COR-L47 (cell line): ENCODE measurements around the gene MAMLD1.
"Not testable (repeated sequence)": the region's sequence is repeated elsewhere in the genome, so short reads cannot be mapped to it uniquely, and the experiment has no call there.

ENCODE experiments used
- DNase-seq: peaks from one replicate; lab custom pipeline; 2025; lab: John Stamatoyannopoulos, UW

Gene MAMLD1

DNA sequence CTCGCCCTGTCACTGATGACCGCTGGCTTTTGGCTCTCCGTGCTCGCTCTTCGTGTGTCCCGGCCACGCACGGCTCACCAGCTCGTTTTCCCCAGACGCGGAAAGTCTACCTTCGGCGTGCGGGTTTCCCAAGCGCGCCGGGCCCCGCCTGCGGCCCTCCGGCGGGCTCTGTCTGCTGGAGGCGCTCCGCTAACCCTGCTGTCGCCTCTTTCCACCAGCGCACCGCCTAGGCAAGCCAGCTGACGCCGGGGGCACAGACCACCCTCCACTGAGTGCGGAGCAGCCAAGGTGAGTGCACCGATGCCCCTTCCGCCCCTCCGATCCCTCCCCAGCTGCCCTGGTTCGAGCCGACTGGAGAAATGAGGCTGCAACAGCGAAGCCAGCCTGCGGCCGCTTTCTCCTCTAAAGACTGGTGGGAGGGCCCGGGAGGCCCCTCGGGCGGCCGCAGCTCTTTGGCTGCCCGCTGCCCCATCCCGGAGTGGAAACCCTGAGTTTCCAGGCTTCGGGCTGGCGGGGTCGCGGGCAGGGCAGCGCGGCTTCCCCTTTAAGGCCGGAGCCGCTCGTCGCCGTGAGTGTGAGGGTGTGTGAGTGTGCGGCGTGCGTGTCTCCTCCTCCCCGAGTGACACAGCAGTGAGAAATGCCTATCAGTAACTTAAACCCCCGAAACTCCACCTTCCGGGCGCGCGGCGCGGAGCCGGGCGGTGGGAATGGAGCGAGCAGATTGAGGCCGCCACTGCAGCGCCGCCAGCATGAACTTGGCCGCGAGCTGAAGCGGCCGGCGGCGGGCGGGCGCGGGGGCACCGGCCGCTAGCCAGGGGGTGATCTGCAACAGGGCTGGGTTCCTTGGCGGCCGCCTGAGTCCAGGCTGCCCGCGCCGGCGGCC lies at the start of gene MAMLD1:
Gene MAMLD1 (plus strand): TSS at position 719 of the 883 bp plus-strand sequence. CDS start 82,200 bp downstream, outside the sequence.
- DNase-seq: no peak

GRCh38 chrX:150313514-150313913 lies 49.6 kb upstream of the MAMLD1 start:
- DNase-seq: no peak

- no peak for DNase-seq
Observed at GRCh38 chrX:150314186-150314585, 48.9 kb upstream of the MAMLD1 start.

DNA sequence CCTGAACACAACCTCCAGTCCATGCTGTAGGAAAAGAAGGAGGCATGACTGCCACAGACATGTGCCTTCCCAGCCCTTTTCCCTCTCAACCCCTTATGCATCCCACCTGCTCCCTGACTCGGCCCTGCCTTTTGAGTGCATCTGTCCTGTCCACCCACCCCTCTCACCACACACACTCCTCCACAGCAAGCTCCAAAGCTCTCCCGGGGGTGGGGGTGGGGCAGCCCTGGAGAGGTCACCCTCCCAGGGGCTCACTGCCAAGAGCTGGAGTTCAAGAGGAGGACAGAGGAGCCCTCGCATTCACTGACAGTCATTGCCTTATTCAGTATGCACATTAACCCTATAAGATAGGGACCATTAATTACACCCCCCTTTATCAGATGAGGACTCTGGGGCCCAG lies 46.6 kb upstream of the MAMLD1 start:
- no peak for DNase-seq

DNA sequence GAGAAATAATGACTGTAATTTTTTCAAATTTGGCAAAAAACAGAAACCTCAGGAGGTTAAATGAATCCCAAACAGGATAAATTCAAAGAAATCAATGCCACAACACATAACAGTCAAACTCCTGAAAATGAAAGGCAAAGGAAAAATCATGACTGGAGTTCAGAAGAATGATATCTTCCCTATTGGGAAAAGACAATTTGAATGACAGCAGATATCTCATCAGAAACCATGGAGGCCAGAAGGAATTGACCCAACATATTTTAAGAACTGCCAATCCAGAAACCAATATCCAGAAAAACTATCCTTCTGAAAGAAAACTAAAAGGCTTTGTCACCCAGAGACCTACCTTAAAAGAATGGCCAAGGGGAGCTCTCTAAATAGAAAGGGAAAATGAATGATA lies 40.1 kb upstream of the MAMLD1 start:
- DNase-seq: no peak

DNA sequence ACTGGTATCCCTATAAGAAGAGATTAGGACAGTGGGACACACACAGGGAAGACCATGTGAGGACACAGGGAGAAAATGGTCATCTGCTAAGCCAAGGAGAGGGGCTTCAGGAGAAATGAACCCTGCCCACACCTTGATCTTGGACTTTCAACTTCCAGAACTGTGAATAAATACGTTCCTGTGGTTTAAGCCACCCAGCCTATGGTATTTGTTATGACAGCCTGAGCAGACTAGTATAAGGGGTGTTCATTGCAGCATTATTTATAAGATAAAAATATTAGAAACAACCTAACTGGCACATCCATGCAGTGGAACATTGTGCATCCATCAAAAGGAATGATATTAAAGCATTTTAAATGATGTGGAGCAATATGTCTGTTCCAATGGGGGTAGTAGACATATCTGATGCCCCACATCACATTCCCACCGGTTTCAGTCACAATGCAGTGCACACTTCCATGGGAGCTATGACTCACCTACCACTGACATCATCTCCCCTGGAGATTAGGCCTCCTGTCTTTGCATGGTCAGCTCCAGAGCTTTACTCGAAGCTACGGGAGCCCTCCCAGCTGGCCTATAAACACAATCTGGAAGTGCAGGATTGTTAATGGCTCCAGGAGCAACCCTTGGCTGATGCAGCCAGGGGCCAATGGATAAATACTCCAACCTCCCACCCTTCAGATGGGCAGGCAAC lies 38.9 kb upstream of the MAMLD1 start:
- DNase-seq: no peak

DNA sequence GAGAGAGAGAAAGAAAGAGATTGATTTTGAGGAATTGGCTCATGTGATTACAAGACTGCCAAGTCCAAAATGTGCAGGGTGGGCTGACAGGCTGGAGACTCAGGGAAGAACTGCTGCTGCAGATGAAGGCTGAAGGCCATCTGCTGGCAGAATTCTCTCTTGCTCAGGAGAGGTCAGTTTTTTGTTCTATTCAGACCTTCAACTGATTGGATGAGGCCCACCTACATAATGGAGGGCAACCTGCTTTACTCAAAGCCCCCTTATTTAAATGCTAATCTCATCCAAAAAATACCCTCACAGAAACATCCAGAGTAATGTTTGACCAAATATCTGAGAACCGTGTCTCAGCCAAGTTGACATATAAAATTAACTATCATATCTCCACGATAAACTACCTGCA lies 38.2 kb upstream of the MAMLD1 start:
- no peak for DNase-seq

DNA sequence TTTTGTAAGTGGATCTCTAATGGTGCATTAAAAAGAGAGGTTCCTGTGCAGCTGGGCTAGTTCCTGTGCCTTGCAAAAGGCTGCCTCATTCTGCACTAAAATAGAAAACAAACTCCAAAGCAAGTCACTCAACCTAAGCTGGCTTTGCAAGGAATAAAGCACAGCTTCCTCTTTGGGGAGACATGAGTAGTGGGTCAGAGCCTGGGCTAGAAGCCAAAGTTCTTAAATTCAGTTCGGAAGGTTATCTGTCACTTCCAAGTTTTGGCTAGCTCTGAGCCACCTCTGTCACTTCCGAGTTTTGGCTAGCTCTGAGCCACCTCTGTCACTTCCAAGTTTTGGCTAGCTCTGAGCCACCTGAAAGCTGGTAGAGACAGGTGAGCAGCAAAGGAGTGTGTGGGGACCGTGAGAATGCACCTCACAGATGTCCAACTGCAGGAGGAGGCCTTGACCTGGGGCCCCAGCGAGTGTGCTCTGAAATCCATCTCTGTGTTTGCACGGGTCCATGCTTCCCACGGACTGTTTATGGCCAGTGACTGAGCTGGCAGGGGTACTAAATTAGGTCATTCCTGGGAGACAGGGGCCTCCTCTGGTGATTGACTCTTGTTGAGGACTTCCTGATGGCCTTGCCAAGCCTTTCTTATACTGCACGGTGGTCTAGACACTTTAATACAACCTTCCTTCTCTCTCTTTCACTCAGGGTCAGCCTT lies 36.4 kb upstream of the MAMLD1 start:
- DNase-seq: no peak

- no peak for DNase-seq
Observed at GRCh38 chrX:150329282-150329681, 33.8 kb upstream of the MAMLD1 start.

- DNase-seq: no peak
Observed at GRCh38 chrX:150329868-150330267, 33.2 kb upstream of the MAMLD1 start.

DNA sequence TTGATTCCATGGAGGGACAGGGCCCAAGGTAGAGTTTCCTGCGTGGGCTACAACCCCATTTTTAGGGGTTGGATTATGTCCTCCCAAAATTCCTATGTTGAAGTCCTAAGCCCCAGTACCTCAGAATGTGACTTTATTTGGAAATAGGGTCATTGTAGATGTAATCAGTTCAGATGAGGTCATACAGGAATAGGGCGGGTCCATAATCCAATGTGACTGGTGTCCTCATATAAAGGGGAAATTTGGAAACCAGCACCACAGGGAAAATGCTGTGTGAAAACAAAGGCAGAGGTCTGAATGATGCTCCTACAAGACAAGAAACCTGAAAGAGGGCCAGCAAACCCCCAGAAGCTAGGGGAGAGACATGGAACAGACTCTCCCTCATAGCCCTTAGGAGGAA lies 31.1 kb upstream of the MAMLD1 start:
- no peak for DNase-seq

- DNase-seq: no peak
Observed at GRCh38 chrX:150334100-150334499, 29.0 kb upstream of the MAMLD1 start.

- no peak for DNase-seq
Observed at GRCh38 chrX:150334981-150335380, 28.1 kb upstream of the MAMLD1 start.

- no peak for DNase-seq
Observed at GRCh38 chrX:150337026-150337425, 26.1 kb upstream of the MAMLD1 start.

GRCh38 chrX:150337536-150337935 lies 25.6 kb upstream of the MAMLD1 start:
- DNase-seq: no peak

DNA sequence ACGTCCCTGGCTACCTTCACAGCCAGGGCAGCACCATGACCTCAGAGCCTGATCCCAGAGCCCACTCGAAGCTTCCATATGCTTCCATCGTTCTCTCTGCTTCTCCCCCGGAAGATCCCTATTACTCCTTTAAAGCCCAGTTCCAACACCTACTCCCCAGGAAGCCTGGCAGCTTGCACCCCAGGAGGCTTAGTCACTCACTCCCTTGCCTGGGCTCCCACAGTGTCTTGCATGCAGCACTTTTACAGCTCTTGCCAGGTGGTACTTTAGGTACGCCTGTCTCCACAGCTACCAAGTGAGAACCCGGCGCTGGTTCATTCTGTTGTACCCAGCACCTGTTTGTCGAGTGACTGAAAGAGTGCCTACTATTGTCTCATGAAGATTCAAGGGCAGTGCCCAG lies 24.5 kb upstream of the MAMLD1 start:
- no peak for DNase-seq

GRCh38 chrX:150339736-150340135 lies 23.4 kb upstream of the MAMLD1 start:
- no peak for DNase-seq

- DNase-seq: not testable (repeated sequence)
Observed at GRCh38 chrX:150340326-150340725, 22.8 kb upstream of the MAMLD1 start.

- DNase-seq: no peak
Observed at GRCh38 chrX:150347471-150347870, 15.6 kb upstream of the MAMLD1 start.

DNA sequence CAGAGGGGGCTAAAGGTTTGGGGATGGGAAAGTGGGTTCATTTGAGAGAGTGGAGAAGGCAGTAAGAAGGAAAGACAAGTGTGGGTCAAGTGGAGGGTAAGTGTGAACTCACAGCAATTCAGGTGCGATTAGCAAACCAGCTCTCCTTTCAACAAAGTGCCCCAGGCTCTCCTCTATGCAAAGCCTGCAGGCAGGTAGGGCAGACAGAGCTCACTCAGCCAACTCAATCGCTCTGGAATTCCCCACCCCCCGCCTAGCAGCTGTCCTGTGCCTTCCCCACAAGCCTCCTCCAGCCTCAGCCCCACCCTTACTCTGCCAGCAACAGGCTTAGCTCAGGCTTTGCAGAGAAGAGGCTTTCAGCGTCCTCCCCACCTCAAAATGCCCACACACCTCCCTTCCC lies 14.8 kb upstream of the MAMLD1 start:
- DNase-seq: no peak

DNA sequence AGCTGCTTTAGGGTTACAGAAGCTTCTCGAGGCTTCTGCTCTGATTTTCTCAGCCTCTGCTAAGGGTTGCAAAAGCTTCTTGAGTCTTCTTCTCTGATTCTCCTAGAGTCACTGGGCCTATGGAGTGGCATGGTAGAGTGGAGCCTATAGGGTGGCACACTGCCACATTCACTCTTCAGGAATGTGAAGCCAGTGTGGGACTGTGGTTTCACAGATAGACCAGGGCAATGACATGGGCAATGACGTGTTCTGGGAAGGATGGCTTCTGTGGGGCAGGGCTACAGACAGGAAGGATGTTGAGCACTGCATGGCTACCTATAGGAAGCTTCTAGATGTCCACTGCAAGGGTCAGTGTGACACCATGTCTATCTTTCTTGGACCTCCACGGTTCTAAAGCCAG lies 11.0 kb upstream of the MAMLD1 start:
- DNase-seq: no peak

GRCh38 chrX:150352581-150352980 lies 10.5 kb upstream of the MAMLD1 start:
- no peak for DNase-seq

DNA sequence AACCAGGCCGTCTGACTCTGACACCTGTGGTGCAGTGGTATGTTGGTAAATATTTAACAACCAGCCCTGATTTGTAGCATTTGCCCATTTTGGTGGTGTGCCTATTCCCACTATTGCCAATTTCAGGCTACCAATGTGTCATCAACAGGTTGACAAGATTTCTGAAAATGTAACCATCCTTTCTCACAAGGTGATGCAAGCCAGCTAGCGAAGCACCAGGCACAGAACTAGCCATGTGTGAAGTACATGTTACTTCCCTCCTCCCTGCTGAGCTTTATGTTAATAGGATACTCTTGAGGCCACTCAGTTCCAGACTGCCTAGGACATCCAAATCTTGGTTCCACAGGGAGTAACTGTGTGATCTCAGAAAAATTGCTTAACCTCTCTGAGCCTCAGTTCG lies 7.2 kb upstream of the MAMLD1 start:
- no peak for DNase-seq
